OCI-LY1 (cell line): ENCODE data around the gene SPATA18.

Experiments
- CTCF ChIP-seq: fragments of 200-600 bp; sonication (generic), shearing (Covaris generic); IDR thresholded peaks from 2 replicates; pipeline ENCODE4 v1.5.1; 2017; ENCODE audit warnings: mild to moderate bottlenecking, antibody characterized with exemption, low read length, moderate library complexity, mixed read lengths
- EZH2 ChIP-seq: fragments of 200-600 bp; sonication (generic), shearing (Covaris generic); IDR thresholded peaks from 2 replicates; pipeline ENCODE4 v1.8.0; 2017; ENCODE audit warnings: borderline replicate concordance, mixed run types, mild to moderate bottlenecking, antibody characterized with exemption, low read length, moderate library complexity, mixed read lengths

GRCh38 chr4:52006887-52007286 lies 44.2 kb upstream of the SPATA18 start:
- TF ChIP-seq CTCF = no peak
- TF ChIP-seq EZH2 = no peak
